IMR-90 (cell line): ENCODE data around the gene RPS2. TPM values are rescaled to one million over a fixed set of nuclear protein-coding genes. Genes with fewer than 3 reads are reported as not detected.

Experiments
- ATAC-seq: fragments of 200-7000 bp; cut with Tn5 transposase; 2 replicates; pipeline ENCODE4 v1.9.1; 2020; ENCODE audit warnings: low read depth, mild to moderate bottlenecking, moderate library complexity
- BruUV-seq: library from RNA; stranded (reverse); fragments of 400-500 nt; replicated peaks from 2 replicates; lab custom pipeline; 2021; lab: Mats Ljungman, UMichigan
- CTCF ChIA-PET: fragments of 300-600 bp; formaldehyde crosslinking; extraction: SDS; loops from one replicate; lab custom pipeline; 2021; ENCODE audit warnings: antibody characterized with exemption; lab: Yijun Ruan, JAX
- POLR2A ChIA-PET: fragments of 300-600 bp; sonication (Branson Sonifier 250); formaldehyde crosslinking; loops from one replicate; lab custom pipeline; 2022; ENCODE audit warnings: antibody characterized with exemption; ENCODE audit not compliant: unreplicated experiment; lab: Charles Lee
- DNase-seq: peaks from one replicate; pipeline ENCODE4 v3.0.0; 2013
- H2AFZ ChIP-seq: replicated peaks from 2 replicates; pipeline ENCODE3; 2013; ENCODE audit warnings: low read length, mild to moderate bottlenecking; ENCODE audit not compliant: poor library complexity
- H2AK5ac ChIP-seq: 2 replicates; pipeline ENCODE4 v1.6.1; 2013; ENCODE audit warnings: low read depth, low read length, inconsistent platforms
- H2AK9ac ChIP-seq: replicated peaks from 2 replicates; pipeline ENCODE3; 2013; ENCODE audit warnings: mild to moderate bottlenecking, low read depth, low read length, moderate library complexity; ENCODE audit not compliant: poor library complexity
- H2BK120ac ChIP-seq: 2 replicates; pipeline ENCODE4 v1.6.1; 2013; ENCODE audit warnings: low read depth, low read length, inconsistent platforms
- H2BK15ac ChIP-seq: 3 replicates; pipeline ENCODE4 v1.6.1; 2013; ENCODE audit warnings: low read depth, low read length, inconsistent platforms
- H2BK20ac ChIP-seq: 2 replicates; pipeline ENCODE4 v1.6.1; 2013; ENCODE audit warnings: low read depth, mild to moderate bottlenecking, inconsistent platforms, low read length, moderate library complexity
- H2BK5ac ChIP-seq: 2 replicates; pipeline ENCODE4 v1.6.1; 2013; ENCODE audit warnings: mild to moderate bottlenecking, low read depth, low read length, inconsistent platforms; ENCODE audit not compliant: poor library complexity, severe bottlenecking
- H3K14ac ChIP-seq: replicated peaks from 2 replicates; pipeline ENCODE4 v1.6.1; 2013; ENCODE audit warnings: low read depth, low read length, inconsistent platforms
- H3K18ac ChIP-seq: 2 replicates; pipeline ENCODE4 v1.6.1; 2013; ENCODE audit warnings: low read depth, low read length, control low read depth
- H3K23ac ChIP-seq: 2 replicates; pipeline ENCODE4 v1.6.1; 2013; ENCODE audit warnings: low read depth, low read length, inconsistent platforms
- H3K27ac ChIP-seq: 2 replicates; pipeline ENCODE4 v1.5.1; 2013; ENCODE audit warnings: mild to moderate bottlenecking, control low read depth, low read length; ENCODE audit not compliant: insufficient read depth
- H3K27me3 ChIP-seq: 2 replicates; pipeline ENCODE4 v1.6.1; 2013; ENCODE audit warnings: low read length; ENCODE audit not compliant: control insufficient read depth, insufficient read depth
- H3K36me3 ChIP-seq: 2 replicates; pipeline ENCODE4 v1.6.1; 2013; ENCODE audit warnings: low read length, mixed read lengths; ENCODE audit not compliant: control insufficient read depth, insufficient read depth
- H3K4ac ChIP-seq: 2 replicates; pipeline ENCODE4 v1.6.1; 2013; ENCODE audit warnings: low read depth, low read length, inconsistent platforms
- H3K4me1 ChIP-seq: 2 replicates; pipeline ENCODE4 v1.6.1; 2013; ENCODE audit warnings: low read length, mixed read lengths; ENCODE audit not compliant: control insufficient read depth, insufficient read depth
- H3K4me2 ChIP-seq: 2 replicates; pipeline ENCODE4 v1.6.1; 2013; ENCODE audit warnings: low read depth, mild to moderate bottlenecking, control low read depth, low read length, moderate library complexity
- H3K4me3 ChIP-seq: 2 replicates; pipeline ENCODE4 v1.5.1; 2013; ENCODE audit warnings: low read depth, mild to moderate bottlenecking, control low read depth, low read length, moderate library complexity; ENCODE audit not compliant: insufficient read depth
- H3K56ac ChIP-seq: 2 replicates; pipeline ENCODE4 v1.6.1; 2013; ENCODE audit warnings: low read length, inconsistent platforms; ENCODE audit not compliant: insufficient read depth; ENCODE audit errors: extremely low read depth
- H3K79me1 ChIP-seq, 2 experiments: 2 replicates each; pipeline ENCODE4 v1.6.1; 2013; ENCODE audit warnings: low read length in 2 of 2, inconsistent platforms in 1 of 2, low read depth in 1 of 2
- H3K9ac ChIP-seq: 2 replicates; pipeline ENCODE4 v1.6.1; 2013; ENCODE audit warnings: low read depth, low read length, control low read depth
- H3K9me1 ChIP-seq: 2 replicates; pipeline ENCODE4 v1.6.1; 2013; ENCODE audit warnings: low read length, inconsistent platforms; ENCODE audit not compliant: insufficient read depth
- H3K9me3 ChIP-seq: 2 replicates; pipeline ENCODE4 v1.6.1; 2013; ENCODE audit warnings: low read length; ENCODE audit not compliant: control insufficient read depth, insufficient read depth
- H4K20me1 ChIP-seq: 2 replicates; pipeline ENCODE4 v1.6.1; 2013; ENCODE audit warnings: low read length, inconsistent platforms; ENCODE audit not compliant: insufficient read depth
- H4K5ac ChIP-seq: 2 replicates; pipeline ENCODE4 v1.6.1; 2013; ENCODE audit warnings: mild to moderate bottlenecking, low read depth, low read length, control low read depth
- H4K8ac ChIP-seq, 2 experiments: 2 replicates each; pipeline ENCODE4 v1.6.1; 2013; ENCODE audit warnings: low read depth in 2 of 2, low read length in 2 of 2, control low read depth in 1 of 2, inconsistent platforms in 1 of 2
- H4K91ac ChIP-seq: 2 replicates; pipeline ENCODE4 v1.6.1; 2013; ENCODE audit warnings: low read depth, low read length, inconsistent platforms; ENCODE audit not compliant: insufficient read depth
- BHLHE40 ChIP-seq: fragments of 150-350 bp; IDR thresholded peaks from 2 replicates; pipeline ENCODE4 v1.6.1; 2016; ENCODE audit warnings: mild to moderate bottlenecking, low read depth, low read length
- CEBPB ChIP-seq: IDR thresholded peaks from 2 replicates; pipeline ENCODE4 v1.6.1; 2012; ENCODE audit warnings: low read depth, low read length, improper control_type of control experiment
- CHD1 ChIP-seq: IDR thresholded peaks from 2 replicates; pipeline ENCODE4 v1.6.1; 2012; ENCODE audit warnings: low read depth, low read length, improper control_type of control experiment
- FOS ChIP-seq: fragments of 150-350 bp; IDR thresholded peaks from 2 replicates; pipeline ENCODE4 v1.6.1; 2016; ENCODE audit warnings: low read depth, low read length
- MAFK ChIP-seq: IDR thresholded peaks from 2 replicates; pipeline ENCODE4 v1.6.1; 2012; ENCODE audit warnings: low read depth, low read length, improper control_type of control experiment
- MAZ ChIP-seq: IDR thresholded peaks from 2 replicates; pipeline ENCODE4 v1.6.1; 2012; ENCODE audit warnings: low read depth, mild to moderate bottlenecking, low read length, improper control_type of control experiment, moderate library complexity, borderline replicate concordance
- MXI1 ChIP-seq: IDR thresholded peaks from 2 replicates; pipeline ENCODE4 v1.6.1; 2012; ENCODE audit warnings: low read depth, mild to moderate bottlenecking, low read length, moderate library complexity, borderline replicate concordance
- NFE2L2 ChIP-seq: fragments of 150-350 bp; IDR thresholded peaks from 2 replicates; pipeline ENCODE4 v1.6.1; 2016; ENCODE audit warnings: low read depth, mild to moderate bottlenecking, low read length
- POLR2A ChIP-seq: IDR thresholded peaks from 2 replicates; pipeline ENCODE4 v1.6.1; 2012; ENCODE audit warnings: mild to moderate bottlenecking, low read depth, low read length
- RCOR1 ChIP-seq: IDR thresholded peaks from 2 replicates; pipeline ENCODE4 v1.6.1; 2012; ENCODE audit warnings: mild to moderate bottlenecking, low read length, improper control_type of control experiment; ENCODE audit not compliant: insufficient replicate concordance
- SMC3 ChIP-seq: fragments of 150-350 bp; IDR thresholded peaks from 2 replicates; pipeline ENCODE4 v1.6.1; 2016; ENCODE audit warnings: low read depth, mild to moderate bottlenecking, antibody characterized with exemption, low read length, moderate library complexity
- WGBS, 2 experiments: methylation state at CpG; one replicate each; pipeline versions ENCODE4 v1.1.5 to v1.1.7; 2013; ENCODE audit warnings: missing lambda C conversion rate in 2 of 2; ENCODE audit not compliant: insufficient read length in 1 of 2; ENCODE audit errors: extremely low coverage in 2 of 2; 5-methylcytosine and 5-hydroxymethylcytosine counted together
- dilution Hi-C: fragments of 300-500 bp; cut with HindIII; formaldehyde crosslinking; loops from one replicate; pipeline ENCODE4 v1.14.3; 2018; ENCODE audit warnings: low sequenced_read_pairs; ENCODE audit not compliant: unreplicated experiment
- in situ Hi-C: fragments of 300-500 bp; cut with MboI; formaldehyde crosslinking; loops from 3 replicates; pipeline ENCODE4 v1.14.3; 2019; ENCODE audit warnings: low sequenced_read_pairs, inconsistent platforms, mixed read lengths
- intact Hi-C: fragments of 100-400 bp; cut with micrococcal nuclease; formaldehyde crosslinking; loops from 2 replicates; pipeline ENCODE4 v1.10.0; 2022
- polyA plus RNA-seq, 3 experiments: library from polyadenylated mRNA; depleted of rRNA; stranded (reverse); fragments of >200 nt; gene quantifications; 2 replicates each; pipeline ENCODE4 v1.2.3, GENCODE V29; 2012; ENCODE audit warnings: low replicate concordance in 1 of 3
- total RNA-seq: library from RNA; depleted of rRNA; stranded (reverse); fragments of >200 nt; gene quantifications from 2 replicates; pipeline ENCODE4 v1.2.3, GENCODE V29; 2012
- TF ChIP-seq, protein P1 (sequence below): fragments of 150-350 bp; IDR thresholded peaks from 2 replicates; pipeline ENCODE4 v1.6.1; 2016; ENCODE audit warnings: low read depth, mild to moderate bottlenecking, low read length, moderate library complexity, borderline replicate concordance
- TF ChIP-seq, protein P2 (sequence below): fragments of 150-350 bp; IDR thresholded peaks from 2 replicates; pipeline ENCODE4 v1.6.1; 2017; ENCODE audit warnings: mild to moderate bottlenecking, antibody characterized with exemption, low read length, low read depth

RPS2 gene
- total and polyA plus RNA-seq, 2 of the 4 experiments (the other 2 are of a cell fraction): 2,703 to 6,941 TPM

DNA sequence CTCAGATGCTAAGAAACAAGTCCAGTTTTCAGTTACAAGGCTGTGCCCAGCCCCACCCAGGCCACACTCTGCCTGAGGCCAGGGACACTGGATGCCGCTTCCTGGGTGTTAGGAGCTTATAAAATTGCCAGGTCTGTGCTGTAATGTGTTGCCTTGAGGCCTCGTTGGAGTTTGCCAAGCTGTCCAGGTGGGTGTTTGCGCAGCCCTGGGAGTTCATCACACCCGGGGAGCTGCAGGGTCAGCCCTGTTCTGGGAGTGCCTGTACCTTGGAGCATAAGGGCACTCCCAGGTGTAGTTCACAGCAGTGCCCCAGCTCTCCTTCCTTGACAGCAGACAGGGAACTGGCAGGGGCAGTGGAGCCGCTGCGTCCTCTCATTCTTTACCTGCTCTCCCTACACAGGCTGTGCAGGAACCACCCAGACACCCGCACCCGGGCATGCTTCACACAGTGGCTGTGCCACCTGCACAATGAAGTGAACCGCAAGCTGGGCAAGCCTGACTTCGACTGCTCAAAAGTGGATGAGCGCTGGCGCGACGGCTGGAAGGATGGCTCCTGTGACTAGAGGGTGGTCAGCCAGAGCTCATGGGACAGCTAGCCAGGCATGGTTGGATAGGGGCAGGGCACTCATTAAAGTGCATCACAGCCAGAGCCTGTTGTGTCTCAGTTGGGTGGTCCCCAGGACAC lies 21.0 kb upstream of the RPS2 start:
- H3K36me3 ChIP-seq: peaks cover 13% of the 10 kb centered on the region
- no peak overlapping the region for H2BK20ac ChIP-seq
- H3K9me1 ChIP-seq: peaks cover 9% of the 10 kb centered on the region
- H3K79me1 ChIP-seq: peaks cover 21 to 29% of the 10 kb centered on the region in 2 experiments
- H3K18ac ChIP-seq: no peak overlapping the region
- H3K4me2 ChIP-seq: no peak overlapping the region; the same call in 1 of the 2 replicates
- no TSS peak for BruUV-seq
- intact Hi-C loops (no loop called here), in situ Hi-C loops (no loop called here), dilution Hi-C loops (no loop called here)
- H2AFZ ChIP-seq: peak overlapping the region; percentile 14
- no peak overlapping the region for H3K27ac ChIP-seq
- peak overlapping the region; percentile 89 for H3K23ac ChIP-seq
- H2BK120ac ChIP-seq: no peak overlapping the region
- no peaks in the 10 kb centered on the region; the same call in 1 of the 2 replicates for H4K20me1 ChIP-seq
- ATAC-seq (no peak), DNase-seq (no peak)
- CTCF ChIA-PET: no interaction called here
- H3K14ac ChIP-seq: no peak overlapping the region
- no peak overlapping the region for H2AK5ac ChIP-seq
- peak overlapping the region in 1 of 2 experiments; percentile 53; a peak in 1 of 4 replicates for H4K8ac ChIP-seq
- TF ChIP-seq POLR2A (no peak), FOS (no peak), MXI1 (no peak), MAZ (no peak), NFE2L2 (no peak), RCOR1 (no peak), CEBPB (no peak), MAFK (no peak), SMC3 (no peak), CHD1 (no peak), BHLHE40 (no peak)
- TF ChIP-seq, protein P1, sequence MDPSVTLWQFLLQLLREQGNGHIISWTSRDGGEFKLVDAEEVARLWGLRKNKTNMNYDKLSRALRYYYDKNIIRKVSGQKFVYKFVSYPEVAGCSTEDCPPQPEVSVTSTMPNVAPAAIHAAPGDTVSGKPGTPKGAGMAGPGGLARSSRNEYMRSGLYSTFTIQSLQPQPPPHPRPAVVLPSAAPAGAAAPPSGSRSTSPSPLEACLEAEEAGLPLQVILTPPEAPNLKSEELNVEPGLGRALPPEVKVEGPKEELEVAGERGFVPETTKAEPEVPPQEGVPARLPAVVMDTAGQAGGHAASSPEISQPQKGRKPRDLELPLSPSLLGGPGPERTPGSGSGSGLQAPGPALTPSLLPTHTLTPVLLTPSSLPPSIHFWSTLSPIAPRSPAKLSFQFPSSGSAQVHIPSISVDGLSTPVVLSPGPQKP: no peak
- TF ChIP-seq, protein P2, sequence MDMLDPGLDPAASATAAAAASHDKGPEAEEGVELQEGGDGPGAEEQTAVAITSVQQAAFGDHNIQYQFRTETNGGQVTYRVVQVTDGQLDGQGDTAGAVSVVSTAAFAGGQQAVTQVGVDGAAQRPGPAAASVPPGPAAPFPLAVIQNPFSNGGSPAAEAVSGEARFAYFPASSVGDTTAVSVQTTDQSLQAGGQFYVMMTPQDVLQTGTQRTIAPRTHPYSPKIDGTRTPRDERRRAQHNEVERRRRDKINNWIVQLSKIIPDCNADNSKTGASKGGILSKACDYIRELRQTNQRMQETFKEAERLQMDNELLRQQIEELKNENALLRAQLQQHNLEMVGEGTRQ: no peak
- no peak overlapping the region for H3K4me3 ChIP-seq
- H2BK5ac ChIP-seq: no peak overlapping the region
- no peak overlapping the region for H3K56ac ChIP-seq
- no peak overlapping the region for H3K4ac ChIP-seq
- peaks cover 11% of the 10 kb centered on the region for H3K4me1 ChIP-seq
- 95% methylated on average over 9 of the region's 14 CpGs; no CpG with 5 or more reads in 1 of the 2 experiments for WGBS, 2 experiments
- POLR2A ChIA-PET: no interaction called here
- 0 out of 2 replicates have a peak overlapping the region, but pooled peaks have one; percentile 28 for H4K91ac ChIP-seq
- no peak overlapping the region for H3K9ac ChIP-seq
- peak overlapping the region; percentile 35 for H2AK9ac ChIP-seq
- peaks cover 32% of the 10 kb centered on the region for H3K27me3 ChIP-seq
- H2BK15ac ChIP-seq: no peak overlapping the region
- H3K9me3 ChIP-seq: no peaks in the 10 kb centered on the region
- H4K5ac ChIP-seq: no peak overlapping the region
